EL (cell line): ENCODE measurements around the gene EPHA3.

Source experiments
- DNase-seq: peaks from one replicate; pipeline ENCODE4 v3.0.0-alpha.2; 2016

Gene EPHA3

GRCh38 chr3:89472101-89472500 is 364.7 kb downstream of the EPHA3 start:
- no peak for DNase-seq

- DNase-seq, result no peak
Observed at GRCh38 chr3:89474333-89475130, 367.1 kb downstream of the EPHA3 start.

- no peak for DNase-seq
Observed at GRCh38 chr3:89488800-89489580, 381.6 kb downstream of the EPHA3 start.

GRCh38 chr3:89490129-89490528 is 382.7 kb downstream of the EPHA3 start:
- no peak for DNase-seq

GRCh38 chr3:89494734-89495133 is 387.3 kb downstream of the EPHA3 start:
- DNase-seq, result no peak

- no peak for DNase-seq
Observed at GRCh38 chr3:89503891-89504391, 396.5 kb downstream of the EPHA3 start.

GRCh38 chr3:89504432-89504831 is 397.0 kb downstream of the EPHA3 start:
- no peak for DNase-seq

GRCh38 chr3:89506462-89507103 is 399.2 kb downstream of the EPHA3 start:
- no peak for DNase-seq

- no peak for DNase-seq
Observed at GRCh38 chr3:89521328-89521727, 413.9 kb downstream of the EPHA3 start.

GRCh38 chr3:89522155-89522554 is 414.7 kb downstream of the EPHA3 start:
- no peak for DNase-seq

GRCh38 chr3:89525609-89526008 is 418.2 kb downstream of the EPHA3 start:
- DNase-seq, result no peak

- no peak for DNase-seq
Observed at GRCh38 chr3:89527736-89528305, 420.4 kb downstream of the EPHA3 start.
